ENCODE results near the gene NVL. TPM values are rescaled to one million over a fixed set of nuclear protein-coding genes. Genes with fewer than 3 reads are reported as not detected.

The NVL gene
- total and polyA plus RNA-seq, 2 of the 4 experiments (the other 2 are of a cell fraction), result 16.5 to 18.4 TPM

GRCh38 chr1:224373008-224373590 lies 43.1 kb upstream of the NVL start:
- Histone ChIP-seq H4K91ac (ENCODE audit: insufficient read depth, low read depth, low read length) (no peak overlapping the region), H3K9me1 (ENCODE audit: insufficient read depth, low read length) (peaks cover 9% of the 10 kb centered on the region), H3K36me3 (ENCODE audit: control insufficient read depth, insufficient read depth, low read length) (peaks cover 44% of the 10 kb centered on the region), H2BK20ac (ENCODE audit: low read depth, low read length) (no peak overlapping the region), H2BK120ac (ENCODE audit: low read depth, low read length) (no peak overlapping the region), H2BK5ac (ENCODE audit: low read depth, low read length, poor library complexity, severe bottlenecking) (no peak overlapping the region), H4K8ac (ENCODE audit: low read depth in 2 of 2, low read length in 2 of 2) (no peak overlapping the region), H4K5ac (ENCODE audit: low read depth, low read length) (no peak overlapping the region), H3K4ac (ENCODE audit: low read depth, low read length) (no peak overlapping the region), H2AK5ac (ENCODE audit: low read depth, low read length) (no peak overlapping the region), H3K23ac (ENCODE audit: low read depth, low read length) (no peak overlapping the region), H2AK9ac (replicated peaks; ENCODE audit: low read depth, low read length, poor library complexity) (no peak overlapping the region), H2AFZ (replicated peaks; ENCODE audit: low read length, poor library complexity) (no peak overlapping the region), H4K20me1 (ENCODE audit: insufficient read depth, low read length) (peaks cover 29% of the 10 kb centered on the region), H2BK15ac (ENCODE audit: low read depth, low read length) (no peak overlapping the region), H3K27me3 (ENCODE audit: control insufficient read depth, insufficient read depth, low read length) (no peaks in the 10 kb centered on the region), H3K9me3 (ENCODE audit: control insufficient read depth, insufficient read depth, low read length) (no peaks in the 10 kb centered on the region), H3K56ac (ENCODE audit: extremely low read depth, insufficient read depth, low read length) (no peak overlapping the region), H3K14ac (replicated peaks; ENCODE audit: low read depth, low read length) (no peak overlapping the region), H3K79me1 (ENCODE audit: low read depth in 1 of 2, low read length in 2 of 2) (peaks cover 20 to 26% of the 10 kb centered on the region in 2 experiments), H3K4me2 (ENCODE audit: low read depth, low read length) (no peak overlapping the region), H3K4me3 (ENCODE audit: insufficient read depth, low read depth, low read length) (no peak overlapping the region), H3K4me1 (ENCODE audit: control insufficient read depth, insufficient read depth, low read length) (peaks cover 9% of the 10 kb centered on the region), H3K9ac (ENCODE audit: low read depth, low read length) (no peak overlapping the region), H3K18ac (ENCODE audit: low read depth, low read length) (no peak overlapping the region), H3K27ac (ENCODE audit: insufficient read depth, low read length) (no peak overlapping the region)
- no peak for TF ChIP-seq RFX5 (IDR thresholded peaks at IDR 0.05; ENCODE audit: low read depth, low read length)
- TF ChIP-seq BHLHE40 (IDR thresholded peaks at IDR 0.05; ENCODE audit: low read depth, low read length), result no peak
- TF ChIP-seq RCOR1 (IDR thresholded peaks at IDR 0.05; ENCODE audit: insufficient replicate concordance, low read length), result no peak
- no peak for TF ChIP-seq MAFK (IDR thresholded peaks at IDR 0.05; ENCODE audit: low read depth, low read length)
- TF ChIP-seq POLR2A (IDR thresholded peaks at IDR 0.05; ENCODE audit: low read depth, low read length), result no peak
- TF ChIP-seq ELK1 (IDR thresholded peaks at IDR 0.05; ENCODE audit: borderline replicate concordance, low read depth, low read length), result no peak
- TF ChIP-seq CTCF (conservative IDR thresholded peaks at IDR 0.05; ENCODE audit: low read depth, low read length), result no peak
- TF ChIP-seq USF2 (IDR thresholded peaks at IDR 0.05; ENCODE audit: low read depth, low read length), result no peak
- no peak for TF ChIP-seq NFE2L2 (IDR thresholded peaks at IDR 0.05; ENCODE audit: low read depth, low read length)
- TF ChIP-seq MXI1 (IDR thresholded peaks at IDR 0.05; ENCODE audit: borderline replicate concordance, low read depth, low read length), result no peak
- no peak for TF ChIP-seq CHD1 (IDR thresholded peaks at IDR 0.05; ENCODE audit: low read depth, low read length)
- TF ChIP-seq FOS (IDR thresholded peaks at IDR 0.05; ENCODE audit: low read depth, low read length), result no peak
- TF ChIP-seq RAD21 (IDR thresholded peaks at IDR 0.05; ENCODE audit: low read length), result no peak
- no peak for TF ChIP-seq MAZ (IDR thresholded peaks at IDR 0.05; ENCODE audit: borderline replicate concordance, low read depth, low read length)
- no peak for TF ChIP-seq CEBPB (IDR thresholded peaks at IDR 0.05; ENCODE audit: low read depth, low read length)
- 100% methylated on average over 1 of the region's 5 CpGs; no CpG with 5 or more reads in 1 of the 2 experiments for WGBS, 2 experiments (ENCODE audit: extremely low coverage in 2 of 2, insufficient read length in 1 of 2)
- in situ Hi-C loops (cut with MboI; ENCODE audit: low sequenced_read_pairs) (no loop called here), intact Hi-C loops (cut with micrococcal nuclease) (no loop called here), dilution Hi-C loops (cut with HindIII; ENCODE audit: low sequenced_read_pairs, unreplicated experiment) (no loop called here)
- POLR2A ChIA-PET (ENCODE audit: unreplicated experiment), result interaction anchor here (0.6 kb wide), 1 partner anchor 326 kb away, joined by 3 read pairs; no protein-coding TSS in a partner anchor
- CTCF ChIA-PET, result no interaction called here
- BruUV-seq (replicated peaks), result no TSS peak
- ATAC-seq (ENCODE audit: low read depth), result no peak
- no peak for DNase-seq

All from IMR-90 (cell line).